SIG-M5 (cell line): ENCODE results near the gene PRDM2.

Experiments
- DNase-seq: peaks from one replicate; lab custom pipeline; 2025; lab: John Stamatoyannopoulos, UW

PRDM2 gene

GRCh38 chr1:13733711-13734110 is 33.7 kb downstream of the PRDM2 start:
- no peak for DNase-seq

GRCh38 chr1:13735168-13735930 is 35.4 kb downstream of the PRDM2 start:
- DNase-seq, result no peak

GRCh38 chr1:13737398-13737797 is 37.4 kb downstream of the PRDM2 start:
- no peak for DNase-seq

- DNase-seq, result no peak
Observed at GRCh38 chr1:13746342-13746741, 46.4 kb downstream of the PRDM2 start.

- peak; percentile 73 for DNase-seq
Observed at GRCh38 chr1:13748610-13749505, 48.9 kb downstream of the PRDM2 start.

- no peak for DNase-seq
Observed at GRCh38 chr1:13749543-13750341, 49.8 kb downstream of the PRDM2 start.

GRCh38 chr1:13751458-13751871 is 51.5 kb downstream of the PRDM2 start:
- DNase-seq, result no peak

- no peak for DNase-seq
Observed at GRCh38 chr1:13751985-13752384, 52.0 kb downstream of the PRDM2 start.

- DNase-seq, result no peak
Observed at GRCh38 chr1:13752852-13753251, 52.9 kb downstream of the PRDM2 start.

- no peak for DNase-seq
Observed at GRCh38 chr1:13753636-13754402, 53.8 kb downstream of the PRDM2 start.

- no peak for DNase-seq
Observed at GRCh38 chr1:13754510-13755103, 54.6 kb downstream of the PRDM2 start.

- DNase-seq, result no peak
Observed at GRCh38 chr1:13756557-13757315, 56.7 kb downstream of the PRDM2 start.

GRCh38 chr1:13757693-13758092 is 57.7 kb downstream of the PRDM2 start:
- DNase-seq, result no peak

- no peak for DNase-seq
Observed at GRCh38 chr1:13759072-13759471, 59.1 kb downstream of the PRDM2 start.

GRCh38 chr1:13760340-13760739 is 60.4 kb downstream of the PRDM2 start:
- DNase-seq, result no peak

GRCh38 chr1:13760921-13761320 is 60.9 kb downstream of the PRDM2 start:
- no peak for DNase-seq

GRCh38 chr1:13761883-13762282 is 61.9 kb downstream of the PRDM2 start:
- no peak for DNase-seq

GRCh38 chr1:13762642-13763041 is 62.7 kb downstream of the PRDM2 start:
- DNase-seq, result no peak

- DNase-seq, result no peak
Observed at GRCh38 chr1:13763222-13763621, 63.2 kb downstream of the PRDM2 start.

- DNase-seq, result no peak
Observed at GRCh38 chr1:13763991-13764390, 64.0 kb downstream of the PRDM2 start.
